ENCODE results near the gene SERTAD3. TPM values are rescaled to one million over a fixed set of nuclear protein-coding genes. Genes with fewer than 3 reads are reported as not detected.
"Not testable (repeated sequence)": the region's sequence is repeated elsewhere in the genome, so short reads cannot be mapped to it uniquely, and the experiment has no call there.

The SERTAD3 gene
- total RNA-seq, 1 donor = 49.2 TPM

- DNase-seq (ENCODE audit: low read depth) = peak; percentile 94
- TF ChIP-seq, protein P1, sequence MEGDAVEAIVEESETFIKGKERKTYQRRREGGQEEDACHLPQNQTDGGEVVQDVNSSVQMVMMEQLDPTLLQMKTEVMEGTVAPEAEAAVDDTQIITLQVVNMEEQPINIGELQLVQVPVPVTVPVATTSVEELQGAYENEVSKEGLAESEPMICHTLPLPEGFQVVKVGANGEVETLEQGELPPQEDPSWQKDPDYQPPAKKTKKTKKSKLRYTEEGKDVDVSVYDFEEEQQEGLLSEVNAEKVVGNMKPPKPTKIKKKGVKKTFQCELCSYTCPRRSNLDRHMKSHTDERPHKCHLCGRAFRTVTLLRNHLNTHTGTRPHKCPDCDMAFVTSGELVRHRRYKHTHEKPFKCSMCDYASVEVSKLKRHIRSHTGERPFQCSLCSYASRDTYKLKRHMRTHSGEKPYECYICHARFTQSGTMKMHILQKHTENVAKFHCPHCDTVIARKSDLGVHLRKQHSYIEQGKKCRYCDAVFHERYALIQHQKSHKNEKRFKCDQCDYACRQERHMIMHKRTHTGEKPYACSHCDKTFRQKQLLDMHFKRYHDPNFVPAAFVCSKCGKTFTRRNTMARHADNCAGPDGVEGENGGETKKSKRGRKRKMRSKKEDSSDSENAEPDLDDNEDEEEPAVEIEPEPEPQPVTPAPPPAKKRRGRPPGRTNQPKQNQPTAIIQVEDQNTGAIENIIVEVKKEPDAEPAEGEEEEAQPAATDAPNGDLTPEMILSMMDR (IDR thresholded peaks at IDR 0.05; ENCODE audit: insufficient read depth, low read depth, low read length) = no peak
- H3K4me3 ChIP-seq (ENCODE audit: low read depth, low read length) = peak overlapping the region; percentile 54
Observed at GRCh38 chr19:40433391-40434216, 10.5 kb downstream of the SERTAD3 start.

DNA sequence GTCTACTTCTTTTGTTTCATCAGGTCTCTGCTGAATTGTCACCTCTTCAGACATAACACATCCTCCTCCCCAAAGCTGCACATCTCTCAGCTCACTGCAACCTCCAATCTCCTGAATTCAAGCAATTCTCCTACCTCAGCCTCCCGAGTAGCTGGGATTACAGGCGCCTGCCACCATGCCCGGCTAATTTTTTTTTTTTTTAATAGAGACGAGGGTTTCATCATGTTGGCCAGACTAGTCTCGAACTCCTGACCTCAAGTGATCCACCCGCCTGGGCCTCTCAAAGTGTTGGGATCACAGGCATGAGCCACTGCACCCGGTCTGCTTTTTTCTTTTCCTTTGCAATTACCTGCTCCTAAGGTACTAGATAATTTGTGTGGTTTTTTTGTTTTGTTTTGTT, 11.4 kb downstream of the SERTAD3 start:
- not testable (repeated sequence) for DNase-seq (ENCODE audit: low read depth)
- H3K4me3 ChIP-seq (ENCODE audit: low read depth, low read length) = peak overlapping the region; percentile 54

GRCh38 chr19:40431698-40432097, 12.4 kb downstream of the SERTAD3 start:
- DNase-seq (ENCODE audit: low read depth) = no peak
- TF ChIP-seq, protein P1 (IDR thresholded peaks at IDR 0.05; ENCODE audit: insufficient read depth, low read depth, low read length) = no peak

DNA sequence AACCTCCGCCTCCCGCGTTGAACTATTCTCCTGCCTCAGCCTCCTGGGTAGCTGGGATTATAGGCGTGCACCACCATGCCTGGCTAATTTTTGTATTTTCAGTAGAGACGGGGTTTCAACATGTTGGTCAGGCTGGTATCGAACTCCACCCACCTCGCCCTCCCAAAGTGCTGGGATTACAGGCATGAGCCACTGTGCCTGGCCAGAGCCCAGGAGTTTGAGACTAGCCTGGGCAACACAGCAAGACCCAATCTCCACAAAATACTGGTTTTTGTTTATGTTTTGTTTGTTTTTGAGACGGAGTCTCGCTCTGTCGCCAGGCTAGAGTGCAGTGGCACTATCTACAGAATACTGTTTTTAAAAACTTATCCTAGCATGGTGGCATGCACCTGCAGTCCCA, 13.9 kb downstream of the SERTAD3 start:
- DNase-seq (ENCODE audit: low read depth); H3K4me3 ChIP-seq (ENCODE audit: low read depth, low read length): not testable (repeated sequence)

More at GRCh38 chr19:40431698-40432097, 12.4 kb downstream of the SERTAD3 start:
- H3K4me3 ChIP-seq (ENCODE audit: low read depth, low read length) = no peak overlapping the region

GRCh38 chr19:40428197-40428596, 15.9 kb downstream of the SERTAD3 start:
- not testable (repeated sequence) for H3K4me3 ChIP-seq (ENCODE audit: low read depth, low read length); DNase-seq (ENCODE audit: low read depth)

DNA sequence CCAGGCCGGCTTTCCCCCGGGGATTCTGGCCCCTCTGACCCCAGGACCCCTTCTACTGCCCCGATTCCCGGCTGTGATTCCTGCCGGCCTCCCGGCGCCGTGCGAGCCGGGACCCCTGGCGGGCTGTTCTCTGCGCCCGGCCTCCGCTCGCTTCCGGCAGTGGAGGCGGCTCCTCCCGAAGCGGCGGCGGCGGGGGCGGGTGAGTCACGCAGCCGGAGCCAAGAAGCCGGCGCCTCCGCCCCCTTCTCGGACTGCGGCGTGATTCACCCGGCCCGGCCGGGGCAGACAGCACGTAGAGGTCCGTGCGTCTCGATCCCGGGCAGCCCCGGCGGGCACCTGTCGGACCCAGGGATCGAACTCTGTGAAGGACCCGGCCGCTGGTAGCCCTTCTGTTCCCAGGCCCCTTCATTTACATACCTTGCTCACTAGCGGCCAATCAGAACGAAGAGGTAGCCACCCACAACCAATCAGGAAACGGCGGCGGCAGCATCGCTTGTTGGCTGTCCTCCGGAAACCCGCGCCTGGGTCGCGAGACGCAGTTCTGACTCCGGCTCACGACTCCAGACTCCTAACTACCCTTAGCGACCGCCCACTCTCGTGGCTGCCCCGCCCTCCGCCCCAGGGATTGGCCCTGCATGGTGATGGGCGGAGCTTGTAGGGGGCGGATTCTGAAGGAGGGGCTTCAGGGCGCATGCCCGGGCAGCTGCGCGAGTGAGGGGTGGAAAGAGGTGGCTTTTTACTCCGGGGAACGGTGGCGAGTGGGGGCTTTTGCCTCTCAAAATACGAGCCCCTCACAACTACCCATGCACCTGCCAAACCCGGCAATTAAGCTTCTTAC, 18.5 kb downstream of the SERTAD3 start, which contains the start of gene SERTAD1:
Gene SERTAD1 (minus strand): TSS at position 543 of the 838 bp plus-strand sequence. CDS start 2,446 bp downstream, outside the sequence.
- H3K4me3 ChIP-seq (ENCODE audit: low read depth, low read length) = peak within 1 kb of the TSS; percentile 84
- peak; percentile 99 for DNase-seq (ENCODE audit: low read depth)
- TF ChIP-seq, protein P1 (IDR thresholded peaks at IDR 0.05; ENCODE audit: insufficient read depth, low read depth, low read length) = peak; percentile 65

- TF ChIP-seq, protein P1 (IDR thresholded peaks at IDR 0.05; ENCODE audit: insufficient read depth, low read depth, low read length) = no peak
- H3K4me3 ChIP-seq (ENCODE audit: low read depth, low read length) = peak overlapping the region; percentile 84
- peak; percentile 27 for DNase-seq (ENCODE audit: low read depth)
Observed at GRCh38 chr19:40424637-40425449, 19.3 kb downstream of the SERTAD3 start.

GRCh38 chr19:40423938-40424337, 20.2 kb downstream of the SERTAD3 start:
- no peak for DNase-seq (ENCODE audit: low read depth)
- peak overlapping the region; percentile 84 for H3K4me3 ChIP-seq (ENCODE audit: low read depth, low read length)
- TF ChIP-seq, protein P1 (IDR thresholded peaks at IDR 0.05; ENCODE audit: insufficient read depth, low read depth, low read length) = no peak

Data from fibroblast of villous mesenchyme (primary cell).